WTC11 (cell line): ENCODE measurements around the gene LBH. TPM values are rescaled to one million over a fixed set of nuclear protein-coding genes. Genes with fewer than 3 reads are reported as not detected.

Source experiments
- ATAC-seq: fragments of 200-7000 bp; cut with Tn5 transposase; 2 replicates; pipeline ENCODE4 v1.10.0; 2021; ENCODE audit warnings: mild to moderate bottlenecking, moderate library complexity
- CTCF ChIA-PET: fragments of 300-600 bp; sonication (Branson Sonifier 250); formaldehyde crosslinking; loops from one replicate; lab custom pipeline; 2021; ENCODE audit warnings: antibody characterized with exemption; lab: Charles Lee
- POLR2A ChIA-PET: fragments of 350-600 bp; sonication (Branson Sonifier 250); formaldehyde crosslinking; loops from one replicate; lab custom pipeline; 2021; ENCODE audit warnings: antibody characterized with exemption; lab: Charles Lee
- DNase-seq: peaks from one replicate; pipeline ENCODE4 v3.0.0; 2021; ENCODE audit warnings: low spot score
- H3K27ac Mint-ChIP-seq: 2 replicates; pipeline ENCODE4 v1.8.0; 2021; ENCODE audit warnings: mixed read lengths
- H3K27me3 Mint-ChIP-seq: 2 replicates; pipeline ENCODE4 v1.8.0; 2021; ENCODE audit warnings: low read depth, mild to moderate bottlenecking, moderate library complexity, mixed read lengths
- H3K36me3 Mint-ChIP-seq: 2 replicates; pipeline ENCODE4 v1.8.0; 2021; ENCODE audit warnings: mixed read lengths
- H3K4me1 Mint-ChIP-seq: 2 replicates; pipeline ENCODE4 v1.8.0; 2022; ENCODE audit warnings: mixed read lengths
- H3K4me3 Mint-ChIP-seq: 2 replicates; pipeline ENCODE4 v1.8.0; 2021; ENCODE audit warnings: mild to moderate bottlenecking, moderate library complexity, mixed read lengths
- H3K9me3 Mint-ChIP-seq: 2 replicates; pipeline ENCODE4 v1.8.0; 2021; ENCODE audit warnings: mixed read lengths
- CREM ChIP-seq: sonication (generic); formaldehyde crosslinking; IDR thresholded peaks from 2 replicates; pipeline ENCODE4 v1.8.1; 2022; ENCODE audit warnings: mild to moderate bottlenecking, missing genetic modification reagents, moderate library complexity
- JAZF1 ChIP-seq: fragments of 250-450 bp; sonication (Bioruptor Pico); IDR thresholded peaks from 2 replicates; pipeline ENCODE4 v1.9.0; 2021; ENCODE audit warnings: moderate library complexity, mild to moderate bottlenecking, inconsistent platforms
- PRDM15 ChIP-seq: sonication (generic); formaldehyde crosslinking; IDR thresholded peaks from 2 replicates; pipeline ENCODE4 v1.8.0; 2022; ENCODE audit warnings: missing genetic modification reagents
- RORB ChIP-seq: fragments of 250-450 bp; sonication (Bioruptor Pico); IDR thresholded peaks from 2 replicates; pipeline ENCODE4 v1.9.0; 2021; ENCODE audit warnings: mild to moderate bottlenecking
- SOX15 ChIP-seq: fragments of 250-450 bp; sonication (Bioruptor Pico); IDR thresholded peaks from 2 replicates; pipeline ENCODE4 v1.9.0; 2021; ENCODE audit warnings: mild to moderate bottlenecking
- STAT6 ChIP-seq: sonication (generic); formaldehyde crosslinking; conservative IDR thresholded peaks from 2 replicates; pipeline ENCODE4 v1.8.1; 2023; ENCODE audit warnings: mild to moderate bottlenecking, low read depth, missing genetic modification reagents, moderate library complexity
- USF1 ChIP-seq: sonication (generic); formaldehyde crosslinking; IDR thresholded peaks from 2 replicates; pipeline ENCODE4 v1.8.0; 2022; ENCODE audit warnings: mild to moderate bottlenecking, missing genetic modification reagents
- USF2 ChIP-seq: sonication (generic); formaldehyde crosslinking; IDR thresholded peaks from 2 replicates; pipeline ENCODE4 v1.8.1; 2023; ENCODE audit warnings: mild to moderate bottlenecking, missing genetic modification reagents, moderate library complexity
- ZNF317 ChIP-seq: sonication (generic); formaldehyde crosslinking; IDR thresholded peaks from 2 replicates; pipeline ENCODE4 v1.8.1; 2023; ENCODE audit warnings: low read depth, mild to moderate bottlenecking, moderate library complexity, missing genetic modification reagents, borderline replicate concordance
- ZNF425 ChIP-seq: fragments of 250-450 bp; sonication (Bioruptor Pico); conservative IDR thresholded peaks from 2 replicates; pipeline ENCODE4 v1.9.0; 2021; ENCODE audit warnings: mild to moderate bottlenecking
- ZNF671 ChIP-seq: fragments of 250-450 bp; sonication (Bioruptor Pico); IDR thresholded peaks from 2 replicates; pipeline ENCODE4 v1.8.0; 2021; ENCODE audit warnings: mild to moderate bottlenecking
- total RNA-seq: library from RNA; stranded (reverse); gene quantifications from 3 replicates; pipeline ENCODE4 v1.2.3, GENCODE V29; 2021

The LBH gene
- total RNA-seq, 1 experiment from 2014 or later: 47.3 TPM

- TF ChIP-seq STAT6 (CRISPR knock-in tag): no peak
- TF ChIP-seq, all 79 proteins: peak for 0
Observed at GRCh38 chr2:30250421-30250820, 19.1 kb downstream of the LBH start (continued).

GRCh38 chr2:30252723-30253701 lies 21.7 kb downstream of the LBH start:
- Mint-ChIP-seq H3K9me3 (peaks cover 3% of the 10 kb centered on the region; the same call in 1 of the 2 replicates), H3K4me3 (no peak overlapping the region), H3K27me3 (no peaks in the 10 kb centered on the region), H3K27ac (no peak overlapping the region), H3K36me3 (peaks cover 25% of the 10 kb centered on the region), H3K4me1 (peaks cover 30% of the 10 kb centered on the region)
- DNase-seq: no peak
- ChIA-PET CTCF (interaction anchor here (1.3 kb wide), 1 partner anchor 14 kb away, joined by 13 read pairs; no protein-coding TSS in a partner anchor), POLR2A (no interaction called here)
- no peak for TF ChIP-seq PRDM15 (CRISPR knock-in tag)
- TF ChIP-seq ZNF671 (CRISPR knock-in tag): no peak
- TF ChIP-seq USF1: no peak
- TF ChIP-seq RORB (CRISPR knock-in tag): no peak
- no peak for TF ChIP-seq ZNF425 (CRISPR knock-in tag)
- TF ChIP-seq CREM (CRISPR knock-in tag): no peak
- TF ChIP-seq JAZF1: no peak
- TF ChIP-seq USF2: no peak
- no peak for TF ChIP-seq ZNF317 (CRISPR knock-in tag)
- TF ChIP-seq SOX15 (CRISPR knock-in tag): no peak
- peak; percentile 28; the same call in 1 of the 2 replicates for ATAC-seq
